HepG2 (cell line): ENCODE results near the gene CSNK1D. TPM values are rescaled to one million over a fixed set of nuclear protein-coding genes. Genes with fewer than 3 reads are reported as not detected.

Experiments used
- ATF1 ChIP-seq: IDR thresholded peaks from 2 replicates; pipeline ENCODE4 v1.6.1; 2016; ENCODE audit warnings: mild to moderate bottlenecking, control low read depth
- ATF7-NPFF ChIP-seq: sonication (generic); formaldehyde crosslinking; IDR thresholded peaks from 2 replicates; pipeline ENCODE4 v1.8.1; 2023; ENCODE audit warnings: mild to moderate bottlenecking, low read depth, missing genetic modification reagents, moderate library complexity
- BORCS8-MEF2B ChIP-seq: sonication (generic); formaldehyde crosslinking; IDR thresholded peaks from 2 replicates; pipeline ENCODE4 v1.8.0; 2022; ENCODE audit warnings: mild to moderate bottlenecking, missing genetic modification reagents
- CHCHD3 ChIP-seq: sonication (generic); formaldehyde crosslinking; IDR thresholded peaks from 2 replicates; pipeline ENCODE4 v1.8.0; 2022; ENCODE audit warnings: mild to moderate bottlenecking, missing genetic modification reagents, moderate library complexity
- CHD2 ChIP-seq: IDR thresholded peaks from 2 replicates; pipeline ENCODE4 v1.6.1; 2011; ENCODE audit warnings: low read depth, low read length, improper control_type of control experiment
- ELF3 ChIP-seq: IDR thresholded peaks from 2 replicates; pipeline ENCODE4 v1.6.1; 2016; ENCODE audit warnings: missing genetic modification reagents, missing compliant biosample characterization
- FOXO1 ChIP-seq: sonication (generic); formaldehyde crosslinking; IDR thresholded peaks from 2 replicates; pipeline ENCODE4 v1.4.0; 2020; ENCODE audit warnings: missing genetic modification reagents
- HNRNPH1 ChIP-seq: fragments of 200-400 bp; formaldehyde crosslinking; optimal IDR thresholded peaks from 2 replicates; pipeline ENCODE3; 2017; ENCODE audit warnings: mild to moderate bottlenecking, low read depth, low read length
- IKZF4 ChIP-seq: sonication (generic); formaldehyde crosslinking; IDR thresholded peaks from 2 replicates; pipeline ENCODE4 v1.5.1; 2020; ENCODE audit warnings: borderline replicate concordance, mild to moderate bottlenecking, low read depth, missing genetic modification reagents; ENCODE audit errors: not compliant biosample characterization
- KDM4B ChIP-seq: sonication (generic); formaldehyde crosslinking; IDR thresholded peaks from 2 replicates; pipeline ENCODE4 v1.4.0; 2020; ENCODE audit warnings: missing genetic modification reagents
- ZFY ChIP-seq: sonication (generic); formaldehyde crosslinking; IDR thresholded peaks from 2 replicates; pipeline ENCODE4 v1.4.0; 2020; ENCODE audit warnings: missing genetic modification reagents
- ZNF547 ChIP-seq: sonication (generic); formaldehyde crosslinking; IDR thresholded peaks from 2 replicates; pipeline ENCODE4 v1.5.1; 2020; ENCODE audit warnings: mild to moderate bottlenecking, missing genetic modification reagents
- ZNF768 ChIP-seq: sonication (generic); formaldehyde crosslinking; IDR thresholded peaks from 2 replicates; pipeline ENCODE4 v1.4.0; 2020; ENCODE audit warnings: missing genetic modification reagents
- polyA plus RNA-seq, 8 experiments: library from polyadenylated mRNA; depleted of rRNA in 3 of 8; stranded (reverse) in 7 of 8; unstranded in 1 of 8; fragments of >200 nt; fragmentation: Illumina TruSeq in 4 of 8; extraction: Trizol in 4 of 8; gene quantifications; 2 replicates each; pipeline versions ENCODE4 v1.2.1 to v1.2.3, GENCODE V29; 2011 to 2016; ENCODE audit warnings: low read depth in 4 of 8, missing spikeins in 1 of 8, mixed read lengths in 1 of 8; ENCODE audit not compliant: insufficient read depth in 1 of 8
- total RNA-seq, 5 experiments: library from RNA; depleted of rRNA; stranded (reverse); fragments of >200 nt; fragmentation: Illumina TruSeq; extraction: Trizol; gene quantifications; 2 replicates each; pipeline ENCODE4 v1.2.3, GENCODE V29; 2016; ENCODE audit warnings: low read depth in 1 of 5
- TF ChIP-seq, protein P1 (sequence below): IDR thresholded peaks from 2 replicates; pipeline ENCODE4 v1.6.1; 2016
- TF ChIP-seq, protein P2 (sequence below), 2 experiments: sonication (generic) in 1 of 2; formaldehyde crosslinking in 1 of 2; IDR thresholded peaks; 2 replicates each; pipeline versions ENCODE4 v1.4.0 to v1.6.1; 2018 to 2020; ENCODE audit warnings: missing genetic modification reagents in 2 of 2, borderline replicate concordance in 1 of 2, low read depth in 1 of 2, mild to moderate bottlenecking in 1 of 2, missing biosample characterization in 1 of 2
- TF ChIP-seq, protein P3 (sequence below): sonication (generic); formaldehyde crosslinking; IDR thresholded peaks from 2 replicates; pipeline ENCODE4 v1.4.0; 2020; ENCODE audit warnings: mild to moderate bottlenecking, missing genetic modification reagents
- TF ChIP-seq, protein P4 (sequence below): IDR thresholded peaks from 2 replicates; pipeline ENCODE4 v1.6.1; 2018; ENCODE audit warnings: missing genetic modification reagents, mild to moderate bottlenecking, missing compliant biosample characterization
- TF ChIP-seq, protein P5 (sequence below): sonication (generic); formaldehyde crosslinking; IDR thresholded peaks from 2 replicates; pipeline ENCODE4 v1.9.0; 2022; ENCODE audit warnings: low read depth, missing genetic modification reagents

The CSNK1D gene
- total and polyA plus RNA-seq, 2 of the 13 experiments (the other 11 are each of a cell fraction or from before 2014, with no cell fraction given), result 31.5 to 128 TPM

DNA sequence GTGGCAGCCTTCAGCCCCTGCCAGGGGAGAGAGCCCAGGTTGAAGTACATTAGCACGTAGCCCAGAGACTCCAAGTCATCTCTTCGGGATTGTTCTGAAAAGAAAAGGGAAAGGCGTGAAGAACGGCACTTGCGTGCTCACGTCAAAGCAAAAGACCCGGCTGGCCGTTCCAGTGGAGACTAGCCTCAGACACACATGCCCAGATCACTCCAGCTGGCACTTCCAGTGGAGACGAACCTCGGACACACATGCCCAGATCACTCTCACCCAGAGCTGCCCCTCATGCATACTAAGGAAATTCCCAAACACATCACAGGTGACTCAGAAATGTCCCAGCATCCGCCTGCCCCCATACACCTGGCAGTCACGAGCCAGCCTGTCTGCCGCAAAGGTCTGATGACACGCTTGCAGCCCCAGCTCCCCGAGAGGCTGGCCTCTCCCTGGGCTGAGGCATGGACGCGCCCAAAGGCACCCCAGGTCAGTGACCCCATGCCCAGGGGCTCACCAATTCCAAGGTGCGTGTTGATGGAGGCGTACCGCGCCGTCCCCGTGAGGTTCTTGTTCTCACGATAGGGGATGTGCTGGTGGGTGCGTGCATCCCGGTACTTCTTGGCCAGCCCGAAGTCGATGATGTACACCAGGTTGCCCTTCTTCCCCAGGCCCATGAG, 20.9 kb downstream of the CSNK1D start (continued):
- peak; percentile 29; the same call in 1 of the 2 replicates for TF ChIP-seq ZNF547
- no peak for TF ChIP-seq FOXO1 (CRISPR knock-in tag)
- no peak for TF ChIP-seq IKZF4
- TF ChIP-seq HNRNPH1, result no peak
- TF ChIP-seq, protein P1, sequence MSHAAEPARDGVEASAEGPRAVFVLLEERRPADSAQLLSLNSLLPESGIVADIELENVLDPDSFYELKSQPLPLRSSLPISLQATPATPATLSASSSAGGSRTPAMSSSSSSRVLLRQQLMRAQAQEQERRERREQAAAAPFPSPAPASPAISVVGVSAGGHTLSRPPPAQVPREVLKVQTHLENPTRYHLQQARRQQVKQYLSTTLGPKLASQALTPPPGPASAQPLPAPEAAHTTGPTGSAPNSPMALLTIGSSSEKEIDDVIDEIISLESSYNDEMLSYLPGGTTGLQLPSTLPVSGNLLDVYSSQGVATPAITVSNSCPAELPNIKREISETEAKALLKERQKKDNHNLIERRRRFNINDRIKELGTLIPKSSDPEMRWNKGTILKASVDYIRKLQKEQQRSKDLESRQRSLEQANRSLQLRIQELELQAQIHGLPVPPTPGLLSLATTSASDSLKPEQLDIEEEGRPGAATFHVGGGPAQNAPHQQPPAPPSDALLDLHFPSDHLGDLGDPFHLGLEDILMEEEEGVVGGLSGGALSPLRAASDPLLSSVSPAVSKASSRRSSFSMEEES, result no peak
- TF ChIP-seq ZFY, result no peak
- 0 out of 2 replicates have a peak, but pooled peaks have one; percentile 35 for TF ChIP-seq ATF7-NPFF
- 0 out of 2 replicates have a peak, but pooled peaks have one; percentile 16 for TF ChIP-seq CHD2
- TF ChIP-seq, protein P2, sequence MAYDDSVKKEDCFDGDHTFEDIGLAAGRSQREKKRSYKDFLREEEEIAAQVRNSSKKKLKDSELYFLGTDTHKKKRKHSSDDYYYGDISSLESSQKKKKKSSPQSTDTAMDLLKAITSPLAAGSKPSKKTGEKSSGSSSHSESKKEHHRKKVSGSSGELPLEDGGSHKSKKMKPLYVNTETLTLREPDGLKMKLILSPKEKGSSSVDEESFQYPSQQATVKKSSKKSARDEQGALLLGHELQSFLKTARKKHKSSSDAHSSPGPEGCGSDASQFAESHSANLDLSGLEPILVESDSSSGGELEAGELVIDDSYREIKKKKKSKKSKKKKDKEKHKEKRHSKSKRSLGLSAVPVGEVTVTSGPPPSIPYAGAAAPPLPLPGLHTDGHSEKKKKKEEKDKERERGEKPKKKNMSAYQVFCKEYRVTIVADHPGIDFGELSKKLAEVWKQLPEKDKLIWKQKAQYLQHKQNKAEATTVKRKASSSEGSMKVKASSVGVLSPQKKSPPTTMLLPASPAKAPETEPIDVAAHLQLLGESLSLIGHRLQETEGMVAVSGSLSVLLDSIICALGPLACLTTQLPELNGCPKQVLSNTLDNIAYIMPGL (CRISPR knock-in tag; IDR thresholded peaks at IDR 0.05; ENCODE audit: borderline replicate concordance in 1 of 2, low read depth in 1 of 2), result no peak
- no peak for TF ChIP-seq ZNF768 (CRISPR knock-in tag)
- no peak for TF ChIP-seq KDM4B
- TF ChIP-seq, protein P3, sequence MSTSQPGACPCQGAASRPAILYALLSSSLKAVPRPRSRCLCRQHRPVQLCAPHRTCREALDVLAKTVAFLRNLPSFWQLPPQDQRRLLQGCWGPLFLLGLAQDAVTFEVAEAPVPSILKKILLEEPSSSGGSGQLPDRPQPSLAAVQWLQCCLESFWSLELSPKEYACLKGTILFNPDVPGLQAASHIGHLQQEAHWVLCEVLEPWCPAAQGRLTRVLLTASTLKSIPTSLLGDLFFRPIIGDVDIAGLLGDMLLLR (CRISPR knock-in tag), result 0 out of 2 replicates have a peak, but pooled peaks have one; percentile 21
- TF ChIP-seq, protein P4, sequence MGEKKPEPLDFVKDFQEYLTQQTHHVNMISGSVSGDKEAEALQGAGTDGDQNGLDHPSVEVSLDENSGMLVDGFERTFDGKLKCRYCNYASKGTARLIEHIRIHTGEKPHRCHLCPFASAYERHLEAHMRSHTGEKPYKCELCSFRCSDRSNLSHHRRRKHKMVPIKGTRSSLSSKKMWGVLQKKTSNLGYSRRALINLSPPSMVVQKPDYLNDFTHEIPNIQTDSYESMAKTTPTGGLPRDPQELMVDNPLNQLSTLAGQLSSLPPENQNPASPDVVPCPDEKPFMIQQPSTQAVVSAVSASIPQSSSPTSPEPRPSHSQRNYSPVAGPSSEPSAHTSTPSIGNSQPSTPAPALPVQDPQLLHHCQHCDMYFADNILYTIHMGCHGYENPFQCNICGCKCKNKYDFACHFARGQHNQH, result no peak
- no peak for TF ChIP-seq ELF3 (CRISPR knock-in tag)
- TF ChIP-seq ATF1 (CRISPR knock-in tag), result no peak
- TF ChIP-seq, protein P5, sequence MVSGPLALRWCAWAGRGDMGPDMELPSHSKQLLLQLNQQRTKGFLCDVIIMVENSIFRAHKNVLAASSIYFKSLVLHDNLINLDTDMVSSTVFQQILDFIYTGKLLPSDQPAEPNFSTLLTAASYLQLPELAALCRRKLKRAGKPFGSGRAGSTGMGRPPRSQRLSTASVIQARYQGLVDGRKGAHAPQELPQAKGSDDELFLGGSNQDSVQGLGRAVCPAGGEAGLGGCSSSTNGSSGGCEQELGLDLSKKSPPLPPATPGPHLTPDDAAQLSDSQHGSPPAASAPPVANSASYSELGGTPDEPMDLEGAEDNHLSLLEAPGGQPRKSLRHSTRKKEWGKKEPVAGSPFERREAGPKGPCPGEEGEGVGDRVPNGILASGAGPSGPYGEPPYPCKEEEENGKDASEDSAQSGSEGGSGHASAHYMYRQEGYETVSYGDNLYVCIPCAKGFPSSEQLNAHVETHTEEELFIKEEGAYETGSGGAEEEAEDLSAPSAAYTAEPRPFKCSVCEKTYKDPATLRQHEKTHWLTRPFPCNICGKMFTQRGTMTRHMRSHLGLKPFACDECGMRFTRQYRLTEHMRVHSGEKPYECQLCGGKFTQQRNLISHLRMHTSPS (CRISPR knock-in tag), result no peak
- no peak for TF ChIP-seq BORCS8-MEF2B
- 0 out of 2 replicates have a peak, but pooled peaks have one; percentile 53 for TF ChIP-seq CHCHD3 (CRISPR knock-in tag)
